GDM1 (cell line): Measurements from ENCODE around the gene GAS6.
A peak's percentile ranks its signal among the peaks of the same experiment; 100 is the strongest.
"Not testable (repeated sequence)": the region's sequence is repeated elsewhere in the genome, so short reads cannot be mapped to it uniquely, and the experiment has no call there.

Experiments
- DNase-seq: peaks from one replicate; lab custom pipeline; 2025; lab: John Stamatoyannopoulos, UW

GAS6 gene

GRCh38 chr13:113867913-113868312 lies 4.0 kb upstream of the GAS6 start:
- DNase-seq = not testable (repeated sequence)

- DNase-seq = no peak
Observed at GRCh38 chr13:113865427-113865826, 1.6 kb upstream of the GAS6 start.

DNA sequence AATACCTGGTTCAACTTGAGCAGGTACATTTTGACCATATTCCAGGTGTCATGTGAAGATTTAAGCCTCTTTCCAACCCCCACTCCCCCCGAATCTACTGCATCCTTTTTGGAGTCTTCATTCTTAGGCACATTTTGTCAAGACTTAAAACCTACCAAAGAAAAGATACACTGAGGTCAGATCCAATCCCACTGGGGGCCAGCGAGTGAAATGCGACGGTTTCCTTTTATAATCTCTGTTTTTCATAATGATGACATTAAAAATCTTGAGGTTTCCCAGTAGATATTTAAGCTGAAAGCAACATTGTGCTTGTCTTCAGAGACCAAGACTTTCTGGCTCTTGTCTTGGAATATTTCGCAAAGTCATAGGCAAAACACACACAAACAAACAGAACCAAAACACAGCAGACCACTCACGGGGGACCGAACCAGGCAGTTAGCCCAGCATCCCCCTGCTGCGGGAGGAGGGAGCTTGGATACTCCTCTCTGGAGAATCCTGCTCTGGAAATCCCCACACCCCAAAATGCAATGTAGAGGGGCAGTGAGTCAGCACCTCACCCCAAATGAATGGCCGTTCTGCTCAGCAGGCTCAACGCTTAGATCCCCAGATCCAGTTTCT lies 506 bp upstream of the GAS6 start:
- DNase-seq = no peak

GRCh38 chr13:113862931-113863523 lies 849 bp downstream of the GAS6 start:
- DNase-seq = no peak

DNA sequence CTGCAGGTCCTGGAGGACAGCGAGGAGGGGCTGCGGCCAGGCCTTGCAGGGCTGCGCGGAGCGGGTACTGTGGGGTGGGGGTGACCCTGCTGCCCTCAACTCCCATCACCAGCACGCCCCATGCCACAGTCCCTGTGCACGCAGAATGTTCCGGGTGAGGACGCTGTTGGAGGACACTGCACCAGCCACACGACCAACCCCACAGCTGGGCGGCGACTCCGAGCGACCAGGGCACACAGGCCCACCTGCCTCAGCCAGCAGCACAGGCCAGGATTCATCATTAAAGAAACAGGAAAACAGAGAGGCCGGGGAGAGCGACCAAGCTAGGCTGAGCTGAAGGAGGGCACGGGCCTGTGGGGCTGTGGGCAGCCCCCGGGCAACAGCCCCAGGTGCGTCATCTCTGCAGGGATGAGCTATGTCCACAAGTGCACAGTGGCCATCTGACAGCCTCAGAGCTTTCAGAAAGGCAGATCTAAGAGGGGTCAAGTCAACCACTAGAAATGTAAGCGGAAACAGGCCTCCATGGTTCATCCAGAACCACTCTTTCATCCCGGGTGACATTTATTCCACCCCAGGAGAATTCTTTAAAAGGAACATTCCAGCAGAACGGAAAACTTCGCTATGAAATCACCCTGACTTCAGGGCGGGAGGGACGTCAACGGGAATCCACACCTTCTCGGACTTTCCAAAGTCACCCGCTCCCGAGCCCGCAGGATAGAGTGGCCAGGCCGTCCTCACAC lies 1.5 kb downstream of the GAS6 start:
- DNase-seq = no peak

GRCh38 chr13:113861433-113862030 lies 2.3 kb downstream of the GAS6 start:
- DNase-seq = no peak

GRCh38 chr13:113860665-113861432 lies 3.0 kb downstream of the GAS6 start:
- no peak for DNase-seq

DNA sequence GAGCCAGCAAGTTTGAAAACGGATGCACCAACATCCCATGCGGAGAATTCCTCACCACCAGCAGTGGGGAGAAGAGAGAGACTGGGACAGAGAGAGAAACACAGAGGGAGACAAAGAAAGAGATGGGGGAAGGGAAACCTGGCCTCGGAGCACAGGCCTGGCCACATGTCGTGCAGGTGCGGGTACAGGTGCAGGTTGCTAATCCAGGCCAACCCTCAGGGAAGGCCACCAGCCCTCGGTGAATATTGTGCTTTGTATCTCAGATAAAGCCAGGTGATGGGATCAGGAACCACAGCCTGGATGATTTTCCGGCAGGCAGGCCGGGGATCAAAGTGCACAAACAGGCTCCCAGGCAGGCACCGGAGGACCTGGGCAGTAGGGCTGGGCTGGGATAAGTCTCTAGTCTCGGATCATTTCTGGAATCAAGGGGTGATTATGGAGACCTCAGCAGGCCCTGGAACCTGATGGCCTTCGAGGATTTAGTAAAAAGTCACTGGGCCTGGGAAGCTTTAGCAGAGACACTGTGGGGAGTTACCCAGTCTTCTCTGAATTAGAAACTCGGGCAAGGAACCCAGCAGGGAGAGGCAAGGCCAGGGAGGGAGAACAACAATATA lies 3.7 kb downstream of the GAS6 start:
- no peak for DNase-seq

GRCh38 chr13:113859311-113860050 lies 4.4 kb downstream of the GAS6 start:
- no peak for DNase-seq

- DNase-seq = no peak
Observed at GRCh38 chr13:113857531-113858195, 6.2 kb downstream of the GAS6 start.

- DNase-seq = no peak
Observed at GRCh38 chr13:113856716-113857065, 7.2 kb downstream of the GAS6 start.

DNA sequence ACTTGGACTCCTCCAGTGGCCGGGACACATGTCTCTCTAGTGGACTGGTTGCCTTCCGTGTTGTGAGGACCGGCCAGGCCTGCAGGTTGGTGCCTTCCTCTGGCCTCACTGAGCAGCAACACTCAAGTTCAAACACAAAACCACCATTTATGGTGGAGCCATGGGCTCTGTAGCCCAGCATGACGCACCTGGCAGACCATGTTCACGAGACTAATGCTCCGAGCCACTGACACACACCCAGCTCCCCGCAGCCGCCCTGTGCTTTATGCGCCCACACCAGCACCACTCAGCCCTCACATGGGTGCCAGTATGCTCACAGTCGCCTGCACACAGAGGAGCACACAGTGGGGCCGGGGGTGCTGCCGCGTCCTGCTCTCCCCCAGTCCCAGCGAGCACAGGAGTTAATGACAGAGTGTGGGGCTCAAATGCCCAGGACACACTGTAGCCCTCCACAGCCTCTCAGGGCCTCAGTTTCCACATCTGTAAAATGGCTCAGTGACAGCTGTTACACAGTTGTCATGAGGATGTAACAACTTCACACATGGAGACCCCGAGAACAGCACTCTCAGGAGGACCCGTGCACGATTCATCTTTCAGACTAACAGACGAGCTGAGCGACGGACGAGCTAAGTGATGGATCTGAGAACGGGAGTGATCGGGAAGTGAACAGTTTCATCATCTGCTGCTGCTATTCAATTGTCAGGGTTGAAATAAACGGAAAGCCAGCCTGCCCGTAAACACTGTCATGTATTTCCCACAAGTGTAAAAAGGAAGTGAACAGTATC lies 7.8 kb downstream of the GAS6 start:
- no peak for DNase-seq

DNA sequence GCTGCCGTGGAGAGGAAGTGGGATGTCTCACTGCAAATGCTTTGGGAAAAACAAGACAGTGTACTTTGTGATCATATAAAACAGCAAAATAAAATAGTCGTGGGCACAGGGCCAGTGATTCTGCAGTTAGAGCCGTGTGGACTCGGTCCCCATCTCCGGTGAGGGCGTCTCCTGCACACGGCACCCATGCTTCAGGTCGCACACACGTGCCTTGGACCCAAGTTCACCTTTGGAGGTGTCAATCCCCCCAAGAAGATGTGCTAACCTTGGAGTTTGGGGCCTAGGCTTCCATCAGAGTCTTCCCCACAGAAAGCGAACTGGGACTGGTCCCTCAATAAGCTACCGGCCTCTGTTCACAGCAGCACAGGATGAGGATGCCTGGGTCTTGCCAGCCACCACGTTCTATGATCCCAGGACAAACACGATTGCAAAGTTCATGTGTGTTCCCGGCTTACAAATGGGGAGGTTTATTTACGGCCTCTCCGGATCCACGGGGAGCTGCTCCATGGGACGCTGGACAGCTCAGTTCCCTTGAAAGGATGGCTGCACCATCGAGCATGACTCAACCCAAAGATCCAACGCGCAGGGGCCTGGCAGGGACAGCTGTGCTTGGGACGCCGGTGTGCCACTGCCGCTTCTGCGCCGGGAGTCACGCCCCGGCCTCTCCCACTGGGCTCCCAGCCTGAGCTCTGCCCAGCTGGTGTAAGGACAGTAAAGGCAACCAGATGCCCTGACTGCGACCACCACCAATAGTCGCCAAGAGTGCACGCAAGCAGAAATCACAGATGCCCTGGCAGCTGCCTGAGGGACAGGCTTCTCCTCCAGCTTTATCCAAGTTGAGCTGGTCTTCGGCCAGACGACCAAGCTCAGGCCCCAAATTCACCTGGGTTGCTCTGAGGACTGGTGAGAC lies 8.6 kb downstream of the GAS6 start:
- no peak for DNase-seq

- peak; percentile 80 for DNase-seq
Observed at GRCh38 chr13:113854238-113855011, 9.5 kb downstream of the GAS6 start.

DNA sequence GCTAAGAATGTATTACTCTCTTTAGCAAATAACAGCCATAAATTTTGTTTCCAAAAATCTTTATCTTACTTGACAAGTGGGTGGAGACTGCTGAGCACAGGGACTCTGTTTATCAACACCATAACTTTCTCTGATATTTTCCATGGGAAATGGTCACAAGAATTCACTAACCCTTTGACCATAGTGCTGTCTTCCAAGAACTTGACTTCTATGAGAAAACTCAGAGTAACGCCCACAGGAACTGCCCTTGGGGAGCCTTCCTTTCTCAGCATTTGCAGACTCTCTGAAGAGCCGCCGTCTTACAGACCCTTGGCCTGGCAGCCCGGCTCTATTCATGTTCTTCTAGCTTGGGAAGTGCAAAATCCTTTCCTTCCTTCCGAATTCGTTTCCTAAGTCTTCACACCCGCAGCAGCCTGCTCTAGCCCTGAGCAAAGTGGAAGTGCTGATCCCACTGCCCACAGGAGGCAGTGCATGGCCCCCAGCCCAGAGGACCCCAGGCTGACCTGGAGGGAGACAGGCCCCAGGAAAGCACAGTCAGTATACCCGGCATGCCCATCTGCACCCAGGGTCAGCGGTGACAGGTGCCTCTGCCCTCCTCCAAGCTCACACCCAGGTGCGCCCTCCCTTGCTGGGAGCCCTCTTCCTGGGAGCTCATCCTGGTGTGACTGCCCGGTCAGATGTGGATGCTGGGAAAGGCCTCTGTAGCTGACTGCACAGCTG lies 10.2 kb downstream of the GAS6 start:
- DNase-seq = no peak

GRCh38 chr13:113852536-113853517 lies 11.0 kb downstream of the GAS6 start:
- DNase-seq = no peak
